OCI-LY7 (cell line): ENCODE data around the gene STRADB. TPM values are rescaled to one million over a fixed set of nuclear protein-coding genes. Genes with fewer than 3 reads are reported as not detected.

Source experiments
- BruUV-seq: library from RNA; stranded (reverse); fragments of 400-500 nt; replicated peaks from 2 replicates; lab custom pipeline; 2021; lab: Mats Ljungman, UMichigan
- CTCF ChIA-PET: fragments of 300-600 bp; sonication (Branson Sonifier 250); formaldehyde crosslinking; loops from one replicate; lab custom pipeline; 2022; ENCODE audit warnings: antibody characterized with exemption; ENCODE audit not compliant: unreplicated experiment; lab: Charles Lee
- POLR2A ChIA-PET: fragments of 300-600 bp; sonication (Branson Sonifier 250); formaldehyde crosslinking; loops from one replicate; lab custom pipeline; 2022; ENCODE audit warnings: antibody characterized with exemption; lab: Charles Lee
- DNase-seq: peaks from one replicate; pipeline ENCODE4 v3.0.0-alpha.2; 2015; ENCODE audit warnings: low spot score
- H2AFZ ChIP-seq: fragments of 200-600 bp; sonication (generic), shearing (Covaris generic); 2 replicates; pipeline ENCODE4 v1.6.1; 2014; ENCODE audit warnings: mild to moderate bottlenecking, antibody characterized with exemption, low read length, moderate library complexity
- H3K27ac ChIP-seq: fragments of 200-600 bp; sonication (generic); 2 replicates; pipeline ENCODE4 v1.5.1; 2014; ENCODE audit warnings: mixed run types, low read depth, mild to moderate bottlenecking, moderate library complexity, low read length, inconsistent platforms; ENCODE audit not compliant: poor library complexity, severe bottlenecking
- H3K36me3 ChIP-seq: fragments of 200-600 bp; sonication (generic); 2 replicates; pipeline ENCODE4 v1.6.1; 2014; ENCODE audit warnings: mild to moderate bottlenecking, antibody characterized with exemption, low read length, moderate library complexity, mixed read lengths; ENCODE audit not compliant: insufficient read depth
- H3K4me1 ChIP-seq: fragments of 200-600 bp; sonication (generic); 2 replicates; pipeline ENCODE4 v1.5.1; 2014; ENCODE audit warnings: mild to moderate bottlenecking, low read length; ENCODE audit not compliant: insufficient read depth, poor library complexity, severe bottlenecking
- H3K4me2 ChIP-seq: fragments of 200-600 bp; sonication (generic); 2 replicates; pipeline ENCODE4 v1.6.1; 2014; ENCODE audit warnings: mild to moderate bottlenecking, low read length
- H3K4me3 ChIP-seq: fragments of 200-600 bp; sonication (generic); 2 replicates; pipeline ENCODE4 v1.5.1; 2014; ENCODE audit warnings: mild to moderate bottlenecking, low read depth, low read length; ENCODE audit not compliant: poor library complexity, severe bottlenecking
- H3K79me2 ChIP-seq: fragments of 200-600 bp; sonication (generic); 2 replicates; pipeline ENCODE4 v1.6.1; 2016; ENCODE audit warnings: low read depth, mild to moderate bottlenecking, low read length, moderate library complexity, mixed read lengths; ENCODE audit not compliant: insufficient read depth
- H3K9me2 ChIP-seq: fragments of 200-600 bp; sonication (generic); 2 replicates; pipeline ENCODE4 v1.6.1; 2016; ENCODE audit warnings: mild to moderate bottlenecking, low read length, mixed read lengths; ENCODE audit not compliant: insufficient read depth
- H3K9me3 ChIP-seq: fragments of 200-600 bp; sonication (generic); 2 replicates; pipeline ENCODE4 v1.6.1; 2014; ENCODE audit warnings: mild to moderate bottlenecking, mixed run types, low read length, mixed read lengths
- H4K20me1 ChIP-seq: fragments of 200-600 bp; sonication (generic); 2 replicates; pipeline ENCODE4 v1.6.1; 2014; ENCODE audit warnings: mild to moderate bottlenecking, antibody characterized with exemption, low read length, moderate library complexity, mixed read lengths; ENCODE audit not compliant: insufficient read depth
- CTCF ChIP-seq: fragments of 200-600 bp; sonication (generic); conservative IDR thresholded peaks from 2 replicates; pipeline ENCODE4 v1.5.1; 2014; ENCODE audit warnings: mild to moderate bottlenecking, antibody characterized with exemption, low read length, moderate library complexity, mixed read lengths
- EZH2phosphoT487 ChIP-seq: fragments of 200-600 bp; sonication (generic); IDR thresholded peaks from 2 replicates; pipeline ENCODE4 v1.6.1; 2018; ENCODE audit warnings: low read depth, borderline replicate concordance, mild to moderate bottlenecking, mixed run types, antibody characterized with exemption, low read length, moderate library complexity, mixed read lengths
- intact Hi-C: fragments of 100-400 bp; cut with micrococcal nuclease; formaldehyde crosslinking; loops from one replicate; pipeline ENCODE4 v1.10.0; 2022; ENCODE audit not compliant: unreplicated experiment
- total RNA-seq, 2 experiments: library from RNA; depleted of rRNA in 1 of 2; stranded (reverse); fragments of >200 nt in 1 of 2; shearing (Covaris generic) in 1 of 2; gene quantifications; 2 replicates each; pipeline ENCODE4 v1.2.3, GENCODE V29; 2014 to 2022

The STRADB gene
- total RNA-seq, 2 experiments from 2014 or later = 8.4 to 21.4 TPM

GRCh38 chr2:201430839-201431238 lies 20.7 kb upstream of the STRADB start:
- intact Hi-C loops = no loop called here
- H3K27ac ChIP-seq = no peak overlapping the region
- H3K4me3 ChIP-seq = no peak overlapping the region
- TF ChIP-seq CTCF = no peak
- TF ChIP-seq EZH2phosphoT487 = no peak
- H3K9me3 ChIP-seq = no peaks in the 10 kb centered on the region
- H3K36me3 ChIP-seq = no peaks in the 10 kb centered on the region
- no peaks in the 10 kb centered on the region for H3K9me2 ChIP-seq
- no peaks in the 10 kb centered on the region for H3K4me1 ChIP-seq
- no peak for DNase-seq
- POLR2A ChIA-PET = no interaction called here
- peaks cover 6% of the 10 kb centered on the region; the same call in 1 of the 2 replicates for H3K79me2 ChIP-seq
- CTCF ChIA-PET = no interaction called here
- no peak overlapping the region for H2AFZ ChIP-seq
- no peaks in the 10 kb centered on the region for H4K20me1 ChIP-seq
- BruUV-seq = no TSS peak
- no peak overlapping the region for H3K4me2 ChIP-seq

- H3K9me2 ChIP-seq = no peaks in the 10 kb centered on the region
- DNase-seq = no peak
- POLR2A ChIA-PET = interaction anchor here (1.3 kb wide), 1 partner anchor 9 kb away, joined by 3 read pairs; no protein-coding TSS in a partner anchor
- intact Hi-C loops = no loop called here
- H3K27ac ChIP-seq = no peak overlapping the region
- no peaks in the 10 kb centered on the region for H4K20me1 ChIP-seq
- H2AFZ ChIP-seq = no peak overlapping the region
- H3K4me1 ChIP-seq = no peaks in the 10 kb centered on the region
- CTCF ChIA-PET = interaction anchor here (1.3 kb wide), 1 partner anchor 200 kb away, joined by 3 read pairs; no protein-coding TSS in a partner anchor
- peaks cover 9% of the 10 kb centered on the region; the same call in 1 of the 2 replicates for H3K79me2 ChIP-seq
- no TSS peak for BruUV-seq
- H3K4me2 ChIP-seq = no peak overlapping the region
- no peaks in the 10 kb centered on the region; the same call in 1 of the 2 replicates for H3K9me3 ChIP-seq
- no peak for TF ChIP-seq EZH2phosphoT487
- TF ChIP-seq CTCF = no peak
- H3K4me3 ChIP-seq = no peak overlapping the region
- no peaks in the 10 kb centered on the region for H3K36me3 ChIP-seq
These were observed 19.4 kb upstream of the STRADB start for GRCh38 chr2:201432038-201432620.

- no peak for DNase-seq
- no TSS peak for BruUV-seq
- Histone ChIP-seq H3K9me3 (no peaks in the 10 kb centered on the region; the same call in 1 of the 2 replicates), H3K4me2 (no peak overlapping the region), H3K79me2 (peaks cover 9% of the 10 kb centered on the region; the same call in 1 of the 2 replicates), H2AFZ (no peak overlapping the region), H3K9me2 (no peaks in the 10 kb centered on the region), H3K36me3 (no peaks in the 10 kb centered on the region), H3K27ac (no peak overlapping the region), H3K4me1 (no peaks in the 10 kb centered on the region), H3K4me3 (no peak overlapping the region), H4K20me1 (no peaks in the 10 kb centered on the region)
- CTCF ChIA-PET = interaction anchor here (1.3 kb wide), 1 partner anchor 201 kb away, joined by 3 read pairs; no protein-coding TSS in a partner anchor
- intact Hi-C loops = no loop called here
- no peak for TF ChIP-seq CTCF
- TF ChIP-seq EZH2phosphoT487 = no peak
- POLR2A ChIA-PET = interaction anchor here (0.8 to 1.3 kb wide), 2 partner anchors 9 to 16 kb away, joined by 3 read pairs; no protein-coding TSS in a partner anchor
These were observed 18.7 kb upstream of the STRADB start for GRCh38 chr2:201432621-201433393.
